T1000 (cell line): Measurements from ENCODE around the gene MAP3K13.
"Not testable (repeated sequence)": the region's sequence is repeated elsewhere in the genome, so short reads cannot be mapped to it uniquely, and the experiment has no call there.

Experiments used
- DNase-seq: peaks from one replicate; lab custom pipeline; 2025; ENCODE audit warnings: mixed read lengths; lab: John Stamatoyannopoulos, UW

Gene MAP3K13

DNA sequence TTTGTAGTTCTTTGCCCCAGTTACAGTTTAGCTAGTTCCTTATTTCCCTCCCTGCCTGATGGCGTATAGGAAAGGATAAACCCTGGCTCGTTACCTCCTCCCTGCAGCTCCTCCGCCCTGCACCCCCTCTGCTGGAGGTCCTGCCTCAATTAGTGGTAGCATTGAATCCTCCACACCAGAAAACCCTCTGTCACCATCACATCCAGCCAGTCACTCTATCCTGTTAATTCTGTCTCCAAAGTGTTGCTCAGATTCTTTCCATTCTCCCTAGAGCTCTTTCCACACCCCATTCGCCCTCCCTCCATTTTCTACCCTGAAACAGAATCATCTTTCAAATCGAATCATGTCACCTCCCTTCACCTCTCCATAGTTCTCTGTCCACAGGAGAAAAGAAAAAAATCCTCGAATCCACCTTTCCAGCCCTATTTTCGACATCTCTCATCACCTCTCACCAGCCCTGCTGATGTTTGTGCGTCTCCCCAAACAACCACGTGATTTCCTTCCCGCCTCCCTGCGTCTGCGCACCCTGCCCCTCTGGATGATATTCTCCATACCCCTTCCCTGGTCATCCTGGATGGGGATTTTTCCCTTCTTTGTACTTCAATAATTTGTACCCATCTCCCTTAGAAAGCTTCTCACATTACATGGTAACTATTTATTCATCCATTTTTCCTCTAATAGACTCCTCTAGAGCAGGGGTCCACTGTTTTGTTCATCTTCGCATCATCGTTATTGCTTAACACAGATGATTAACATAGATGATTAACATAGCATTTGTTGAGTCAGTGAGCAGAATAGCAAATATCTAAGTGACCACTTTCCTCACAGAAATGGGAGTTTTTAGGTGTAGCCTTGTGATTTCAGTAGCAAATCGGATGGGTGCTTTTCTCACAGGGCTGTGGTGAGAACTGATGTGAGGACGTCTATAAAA lies 37.1 kb downstream of the MAP3K13 start:
- DNase-seq, result no peak

DNA sequence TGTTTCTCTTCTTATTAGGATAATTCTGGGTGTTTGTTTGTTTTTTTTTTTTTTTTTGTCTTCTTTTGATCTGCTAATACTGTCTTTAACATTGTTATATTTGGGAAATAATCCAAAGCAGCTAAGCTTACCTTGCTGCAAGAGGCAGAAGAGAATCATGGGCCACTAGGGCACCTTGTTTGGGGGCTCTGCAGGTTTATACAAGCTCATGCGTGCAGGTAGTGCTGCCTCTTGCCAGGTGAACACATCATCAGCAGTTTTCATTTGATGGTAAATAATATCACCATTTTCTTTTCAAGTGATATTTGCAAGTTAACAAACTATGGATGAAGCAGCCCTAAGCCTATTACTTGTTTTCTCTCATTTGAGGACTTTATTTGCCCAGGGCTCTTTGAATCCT lies 37.9 kb downstream of the MAP3K13 start:
- no peak for DNase-seq

DNA sequence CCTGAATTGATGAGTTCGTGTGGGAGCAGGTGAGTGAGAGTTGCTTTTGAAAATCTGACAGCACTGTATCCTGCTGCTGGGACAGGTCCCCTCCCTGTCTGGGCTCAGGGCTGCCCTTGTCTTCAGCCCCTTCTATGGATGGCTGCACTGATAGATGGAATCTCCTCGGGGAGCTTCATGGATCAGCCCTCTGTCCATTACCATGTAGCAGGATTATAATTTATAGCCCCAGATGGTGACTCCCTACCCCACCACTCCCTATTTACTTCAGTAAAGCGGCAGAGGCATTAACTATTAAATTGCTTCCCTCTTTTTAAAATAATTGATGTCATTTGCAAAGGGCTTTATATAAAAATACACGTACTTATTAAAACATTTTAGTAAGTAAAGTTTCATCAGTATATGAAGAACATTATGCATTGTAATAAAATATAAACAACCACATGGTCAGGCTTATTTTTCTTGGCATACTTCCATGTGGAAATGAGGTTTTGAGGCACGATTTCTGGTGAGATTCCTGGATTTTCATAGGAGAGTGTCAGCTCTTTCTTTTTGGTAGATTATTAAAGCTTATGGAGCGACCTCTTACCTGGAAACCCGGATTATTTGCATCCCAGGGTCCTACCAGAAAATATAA lies 38.5 kb downstream of the MAP3K13 start:
- no peak for DNase-seq

DNA sequence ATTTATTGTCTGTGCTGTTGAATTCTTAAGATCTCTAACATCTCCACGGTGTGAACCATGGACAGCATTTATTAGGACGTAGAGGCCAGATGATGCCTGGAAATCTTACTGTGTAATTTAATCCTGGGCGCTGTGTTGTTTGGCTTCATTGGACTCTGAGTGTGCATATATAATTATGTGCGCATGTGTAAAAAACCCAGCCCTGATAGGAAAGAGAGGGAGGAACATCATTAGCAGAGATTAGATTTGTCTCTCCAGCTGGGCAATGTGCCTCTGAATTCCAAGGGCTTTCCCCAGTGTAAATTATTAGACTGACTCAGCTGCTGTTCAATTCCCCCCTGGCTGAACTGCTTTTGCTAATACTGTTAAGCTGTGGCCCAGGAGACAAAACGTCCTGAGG lies 39.6 kb downstream of the MAP3K13 start:
- no peak for DNase-seq

DNA sequence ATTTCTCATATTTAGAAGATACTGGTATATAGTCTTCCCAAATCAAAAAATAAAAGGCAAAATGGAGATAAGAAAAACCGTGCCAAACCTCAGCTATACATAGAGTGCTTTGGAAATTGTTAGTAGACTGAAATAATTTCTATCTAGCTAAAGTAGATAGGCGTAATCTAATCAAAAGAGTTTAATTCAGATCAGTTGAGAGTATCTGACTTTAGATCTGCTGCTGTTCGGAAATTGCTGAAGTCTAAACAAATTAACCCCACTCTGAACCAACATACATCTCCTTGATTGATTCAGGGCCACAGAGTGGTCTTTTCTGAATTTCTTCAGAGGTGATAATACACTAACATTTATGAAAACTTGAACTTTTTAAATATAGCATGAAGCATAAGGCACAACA lies 40.1 kb downstream of the MAP3K13 start:
- no peak for DNase-seq

DNA sequence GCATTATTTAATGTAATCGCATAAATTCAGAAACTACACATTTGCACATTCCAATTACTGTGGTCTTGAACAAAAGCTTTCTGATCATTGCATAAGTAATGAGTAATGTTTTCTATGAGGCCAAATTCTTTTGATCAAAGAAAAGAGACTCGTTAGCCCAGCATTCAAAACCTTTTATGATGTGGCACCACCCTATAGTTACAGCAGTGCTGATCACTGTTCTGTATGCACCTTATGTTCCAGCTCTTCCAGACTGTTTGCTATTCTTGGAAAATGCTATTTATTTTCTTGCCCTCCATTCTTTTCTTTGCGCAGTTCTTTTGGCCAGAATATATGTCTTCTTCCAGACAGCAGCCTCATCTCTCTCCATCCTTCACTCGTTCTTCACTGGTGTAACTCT lies 42.3 kb downstream of the MAP3K13 start:
- DNase-seq, result no peak

DNA sequence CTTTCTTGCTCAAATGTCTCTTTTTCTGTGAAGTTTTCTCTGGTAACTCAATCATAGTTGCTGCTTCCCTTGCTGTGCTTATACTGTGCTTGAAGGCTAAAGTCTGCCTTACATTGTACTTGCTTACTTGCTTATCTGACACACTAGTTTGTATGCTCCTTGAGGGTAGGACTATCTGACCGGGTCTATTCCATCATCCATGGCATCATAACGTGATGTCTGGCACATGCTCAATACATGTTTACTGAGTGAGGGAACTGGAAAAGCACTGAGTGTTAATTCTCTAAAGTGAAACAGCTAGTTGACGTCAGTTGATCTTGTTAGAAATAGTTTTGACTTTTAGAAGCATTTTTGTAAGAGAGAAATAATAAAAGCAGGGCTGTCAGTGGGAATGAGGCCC lies 42.7 kb downstream of the MAP3K13 start:
- no peak for DNase-seq

DNA sequence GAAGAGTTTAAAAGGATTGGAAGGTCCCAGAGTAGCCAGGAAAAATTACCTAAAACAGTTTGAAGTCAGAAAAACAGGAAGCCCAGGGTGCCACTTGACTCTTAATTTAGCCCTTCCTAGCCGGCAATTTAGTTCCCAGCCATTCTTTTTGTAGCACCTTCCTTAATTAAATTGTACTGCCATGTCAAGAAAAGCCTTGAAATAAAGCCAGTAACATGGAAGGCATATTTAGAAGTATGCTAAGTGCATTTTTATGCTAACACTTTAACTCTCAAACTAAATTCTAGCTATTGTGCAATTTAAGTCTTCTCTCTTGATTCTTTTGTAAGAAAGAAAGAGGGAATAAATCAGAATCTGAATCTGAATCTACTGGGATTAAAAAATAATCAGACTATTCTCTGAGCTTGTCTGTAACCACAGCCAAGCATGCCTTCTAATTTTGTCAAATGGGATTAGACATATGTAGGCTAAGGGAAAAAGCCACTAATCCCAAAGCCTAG lies 43.2 kb downstream of the MAP3K13 start:
- DNase-seq, result no peak

DNA sequence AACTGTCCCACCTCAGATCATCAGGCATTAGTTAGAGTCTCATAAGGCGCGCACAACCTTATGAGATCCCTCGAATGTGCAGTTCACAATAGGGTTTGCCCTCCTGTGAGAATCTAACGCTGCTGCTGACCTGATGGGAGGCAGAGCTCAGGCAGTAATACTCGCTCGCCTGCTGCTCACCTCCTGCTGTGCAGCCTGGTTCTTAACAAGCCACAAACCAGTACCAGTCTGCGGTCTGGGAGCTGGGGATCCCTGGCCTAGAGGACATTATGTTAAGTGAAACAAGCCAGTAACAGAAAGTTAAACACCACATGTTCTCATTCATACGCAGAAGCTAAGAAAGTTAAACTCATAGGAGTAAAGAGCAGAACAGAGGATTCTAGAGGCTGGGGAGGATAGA lies 47.0 kb downstream of the MAP3K13 start:
- DNase-seq, result no peak

DNA sequence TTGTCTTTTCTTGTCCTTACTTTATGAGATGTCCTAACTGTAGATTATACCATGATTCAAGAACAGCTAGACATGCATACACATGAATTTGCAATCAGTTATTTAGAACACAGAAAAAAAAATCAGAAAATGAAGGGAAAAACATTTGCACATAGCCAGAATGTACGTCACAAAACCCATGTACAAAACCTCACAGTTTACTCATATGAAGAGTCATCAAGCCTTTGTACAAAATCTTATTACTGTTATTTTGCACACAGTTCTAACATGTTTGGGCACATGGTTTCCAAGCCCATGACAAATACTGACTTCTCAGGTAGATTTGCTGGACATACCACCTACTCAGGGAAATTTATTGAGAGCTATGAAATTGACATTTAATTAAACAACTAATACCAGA lies 48.2 kb downstream of the MAP3K13 start:
- no peak for DNase-seq

DNA sequence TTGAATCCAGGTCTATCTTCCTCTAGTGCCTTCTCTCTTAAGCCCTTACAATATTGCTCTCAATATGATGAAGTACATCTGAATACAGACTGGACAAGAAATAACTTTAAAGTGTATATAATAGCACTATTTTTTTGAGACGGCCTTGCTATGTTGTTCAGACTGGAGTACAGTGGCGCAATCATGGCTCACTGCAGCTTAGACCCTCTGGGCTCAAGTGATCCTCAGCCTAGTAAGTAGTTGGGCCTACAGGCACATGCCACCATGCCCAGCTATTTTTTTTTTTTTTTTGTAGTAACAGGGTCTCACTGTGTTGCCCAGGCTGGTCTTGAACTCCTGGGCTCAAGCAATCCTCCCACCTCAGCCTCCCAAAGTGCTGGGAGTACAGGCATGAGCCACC lies 53.6 kb downstream of the MAP3K13 start:
- DNase-seq, result no peak

DNA sequence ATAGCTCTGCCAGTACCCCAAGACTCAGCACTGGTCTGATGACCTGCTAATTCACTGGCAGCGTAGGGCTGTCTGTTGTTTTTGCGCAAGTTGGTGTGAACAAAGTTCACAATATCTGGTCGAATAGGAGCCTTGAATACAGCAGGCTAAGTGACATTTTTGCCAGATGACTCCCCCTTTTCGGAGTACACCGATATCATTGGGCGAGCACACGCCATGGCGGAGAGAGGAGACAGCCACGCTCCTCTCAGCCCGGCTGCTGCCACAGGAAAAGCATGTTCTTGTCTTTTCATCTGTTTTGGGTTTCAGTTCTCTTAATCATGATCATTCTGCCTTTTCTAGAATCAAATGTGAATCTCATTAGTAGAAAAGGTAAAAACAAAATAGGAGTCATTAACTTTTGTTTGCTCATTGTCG lies 55.6 kb downstream of the MAP3K13 start:
- not testable (repeated sequence) for DNase-seq

DNA sequence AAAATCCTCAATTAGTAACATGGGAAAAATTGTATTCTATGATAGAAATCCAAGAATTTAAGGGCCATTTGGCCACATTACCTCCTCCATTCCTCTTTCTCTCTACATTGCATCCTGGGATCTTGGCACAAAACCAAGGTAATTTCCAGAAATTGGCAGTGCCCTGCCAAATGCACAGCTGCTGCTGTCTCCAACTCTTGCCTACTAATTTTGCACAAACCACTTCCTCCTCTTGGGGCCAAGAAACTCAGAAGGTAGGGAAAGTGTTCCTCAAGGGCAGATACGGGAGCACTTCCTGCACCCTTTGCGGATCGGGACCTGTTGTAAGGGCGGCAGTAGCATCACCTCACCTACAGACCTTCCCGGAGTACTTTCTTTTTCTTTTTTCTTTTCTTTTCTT lies 57.8 kb downstream of the MAP3K13 start:
- DNase-seq, result no peak

DNA sequence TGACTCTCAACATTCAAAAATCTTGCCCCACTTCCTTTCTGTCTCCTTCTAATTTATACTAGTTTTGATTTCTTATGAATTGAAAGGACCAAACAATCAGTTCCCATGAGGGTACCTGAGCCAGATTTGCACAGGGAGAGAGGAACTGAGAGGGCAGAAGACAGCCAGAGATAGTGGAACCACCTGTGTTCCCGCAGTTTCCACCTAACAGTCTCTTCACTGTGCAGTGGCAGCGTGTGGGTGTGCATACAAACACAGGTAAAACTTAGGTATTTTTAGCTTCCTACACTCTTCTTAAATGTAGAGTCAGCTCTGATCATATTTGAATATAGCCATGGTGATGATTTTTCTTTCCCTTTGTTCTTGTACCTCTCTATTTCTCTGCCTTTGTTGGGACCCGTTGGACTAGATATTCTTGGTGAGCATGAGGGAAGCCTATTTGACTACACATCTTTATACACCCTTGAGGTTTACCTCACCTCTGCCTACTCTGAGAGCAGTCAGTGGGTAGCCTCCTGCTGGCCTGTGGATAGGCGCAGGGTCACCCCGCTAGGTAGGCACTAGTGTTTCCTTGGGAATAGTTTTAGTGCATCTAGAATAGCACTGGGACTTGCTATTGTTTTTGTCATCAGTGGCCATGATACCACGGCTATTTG lies 58.8 kb downstream of the MAP3K13 start:
- no peak for DNase-seq

DNA sequence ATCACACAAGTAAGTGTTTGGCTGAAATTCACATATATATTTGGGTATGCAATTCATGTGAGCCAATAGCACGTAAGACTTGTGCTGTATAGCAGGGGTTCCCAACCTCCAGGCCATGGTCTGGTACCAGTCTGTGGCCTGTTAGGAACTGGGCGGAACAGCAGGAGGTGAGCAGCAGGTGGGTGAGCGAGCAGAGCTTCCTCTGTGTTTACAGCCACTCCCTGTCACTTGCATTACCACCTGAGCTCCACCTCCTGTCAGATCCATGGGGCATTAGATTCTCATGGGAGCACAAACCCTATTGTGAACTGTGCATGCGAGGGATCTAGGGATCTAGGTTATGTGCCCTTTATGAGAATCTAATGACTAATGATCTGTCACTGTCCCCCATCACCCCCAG lies 59.7 kb downstream of the MAP3K13 start:
- no peak for DNase-seq

DNA sequence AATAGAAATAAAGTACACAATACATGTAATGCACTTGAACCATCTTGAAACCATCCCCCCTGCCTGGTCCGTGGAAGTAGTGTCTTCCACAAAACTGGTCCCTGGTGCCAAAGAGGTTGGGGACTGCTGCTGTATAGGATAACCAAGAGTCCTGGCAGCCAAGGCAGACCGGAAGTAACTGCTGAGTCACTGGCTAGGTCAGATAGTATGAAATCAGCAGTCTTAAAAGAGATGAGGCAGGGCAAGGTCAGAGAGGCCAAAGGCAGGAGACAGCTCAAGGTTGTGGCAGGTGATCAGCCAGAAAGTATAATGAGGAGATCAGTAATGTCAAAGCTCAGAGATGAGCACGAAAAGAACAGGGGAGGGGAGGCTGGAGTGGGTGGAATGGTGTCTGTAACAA lies 60.2 kb downstream of the MAP3K13 start:
- DNase-seq, result no peak

DNA sequence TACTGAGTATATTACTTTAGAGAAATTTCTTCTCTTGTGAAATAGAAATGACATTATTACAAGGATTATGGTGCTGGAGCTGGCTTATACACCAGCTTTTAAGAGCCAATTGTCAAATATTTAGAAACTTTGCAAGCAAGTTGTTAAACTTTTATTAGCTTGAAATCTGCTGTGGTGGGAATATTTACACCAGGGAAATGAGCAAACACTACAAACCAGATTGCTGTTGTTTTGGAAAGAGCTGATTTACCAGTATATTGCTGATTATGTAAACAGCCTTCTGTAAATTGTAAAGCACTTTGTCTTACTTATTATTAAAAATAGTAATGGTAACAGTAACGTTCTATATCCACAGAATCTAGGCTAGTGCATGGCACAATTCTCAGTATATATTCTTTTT lies 61.5 kb downstream of the MAP3K13 start:
- no peak for DNase-seq

DNA sequence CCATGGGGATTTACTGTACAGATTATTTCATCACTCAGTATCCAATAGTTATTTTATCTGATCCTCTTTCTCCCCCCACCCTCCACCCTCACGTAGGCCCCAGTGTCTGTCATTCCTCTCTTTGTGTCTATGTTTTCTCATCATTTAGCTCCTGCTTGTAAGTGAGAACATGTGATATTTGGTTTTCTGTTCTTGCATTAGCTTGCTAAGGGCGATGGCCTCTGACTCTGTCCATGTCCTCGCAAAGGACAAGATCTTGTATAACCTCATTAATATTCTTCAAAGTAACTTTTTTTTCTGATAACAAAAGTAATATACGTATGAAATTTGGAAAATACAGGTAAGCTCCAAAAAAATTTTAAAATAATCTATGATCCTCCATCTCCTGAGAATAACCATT lies 67.4 kb downstream of the MAP3K13 start:
- no peak for DNase-seq

DNA sequence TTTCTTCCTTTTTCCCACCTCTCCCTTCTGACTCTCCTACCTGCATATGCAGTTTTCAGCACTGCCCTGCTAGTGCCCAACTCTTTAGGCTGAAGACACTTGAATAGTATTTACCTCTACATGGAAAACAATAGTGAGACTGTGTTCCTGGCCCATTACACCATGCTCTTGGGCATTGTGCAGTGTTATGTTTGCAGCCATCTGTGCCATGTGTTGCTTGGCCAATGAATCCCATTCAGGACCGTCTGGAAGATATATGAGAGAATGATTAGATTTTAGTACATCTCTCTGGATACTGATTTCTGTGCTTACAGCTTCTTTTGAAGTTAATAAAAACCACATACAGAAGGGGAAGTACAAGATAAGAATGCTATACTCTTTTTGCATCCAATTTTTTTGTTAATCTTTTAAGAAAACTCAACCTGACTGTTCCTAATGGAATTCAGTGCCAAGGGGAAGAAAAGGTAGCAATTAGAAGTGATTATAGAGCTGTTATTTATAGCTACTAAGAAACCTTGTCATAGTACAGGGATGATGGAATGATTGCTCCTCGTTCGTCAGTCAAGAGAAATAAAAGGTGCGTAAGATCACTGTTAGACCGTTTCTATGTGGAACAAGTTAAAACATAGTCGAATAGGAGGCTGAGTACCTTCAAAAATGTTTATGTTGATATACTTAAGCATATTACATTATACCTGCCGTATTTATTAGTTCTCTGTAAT lies 77.0 kb downstream of the MAP3K13 start:
- DNase-seq, result no peak

DNA sequence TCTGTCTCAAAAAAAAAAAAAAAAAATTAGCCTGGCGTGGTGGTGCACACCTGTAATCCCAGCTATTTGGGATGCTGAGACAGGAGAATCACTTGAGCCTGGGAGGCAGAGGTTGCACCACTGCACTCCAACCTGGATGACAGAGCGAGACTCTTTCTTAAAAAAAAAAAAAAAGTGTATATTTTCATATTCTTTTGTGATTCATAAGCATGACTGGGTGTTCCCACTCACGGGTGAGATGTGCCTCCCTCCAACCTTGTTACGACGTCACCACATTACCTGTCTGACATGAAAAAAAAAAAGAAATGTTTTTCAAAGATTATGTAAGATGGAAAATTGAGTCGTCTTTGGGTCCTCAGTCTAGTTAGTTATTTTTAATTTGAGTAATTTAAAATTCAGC lies 79.1 kb downstream of the MAP3K13 start:
- no peak for DNase-seq

DNA sequence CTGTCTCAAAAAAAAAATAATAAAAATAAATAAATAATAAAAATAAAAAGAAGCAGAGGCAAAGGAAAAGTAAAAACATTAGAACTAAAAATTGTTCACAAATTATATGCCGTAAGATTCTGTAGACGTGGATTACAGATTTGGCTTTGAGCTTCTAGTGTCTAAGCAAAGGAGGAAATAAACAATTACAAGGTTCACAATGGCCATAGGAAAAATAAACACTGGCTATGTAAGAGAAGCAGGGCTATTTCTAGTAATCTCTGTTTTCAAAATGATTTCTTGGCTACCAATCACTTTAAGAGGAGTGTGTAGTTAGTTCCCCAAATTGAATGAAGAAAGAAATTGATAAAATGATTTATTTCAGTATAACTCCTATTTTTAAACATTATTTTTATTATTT lies 81.4 kb downstream of the MAP3K13 start:
- DNase-seq, result no peak

DNA sequence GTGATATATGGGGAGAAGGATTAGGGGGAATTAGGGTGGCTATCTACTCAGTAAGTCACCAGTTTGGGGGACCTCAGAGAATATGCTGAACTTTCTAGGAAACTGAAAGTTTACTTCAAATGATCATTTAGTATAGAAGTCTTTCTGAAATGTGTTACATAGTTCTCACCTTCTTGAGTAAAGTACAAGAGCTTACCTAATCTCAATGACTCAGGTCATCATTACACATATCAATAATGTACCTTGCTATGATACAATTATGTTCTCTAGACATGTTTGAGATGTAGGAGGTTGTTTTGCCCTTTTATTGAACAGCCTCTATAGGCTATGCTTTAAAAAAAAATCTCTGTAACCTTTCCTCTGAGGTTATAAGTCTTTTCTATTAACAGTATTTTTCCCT lies 85.2 kb downstream of the MAP3K13 start:
- no peak for DNase-seq
